ENCODE results near the gene TBXA2R. TPM values are rescaled to one million over a fixed set of nuclear protein-coding genes. Genes with fewer than 3 reads are reported as not detected.

TBXA2R gene
- total and polyA plus RNA-seq, 2 of the 8 experiments (the other 6 are each of a cell fraction or from before 2014, with no cell fraction given): 0.39 to 0.50 TPM

DNA sequence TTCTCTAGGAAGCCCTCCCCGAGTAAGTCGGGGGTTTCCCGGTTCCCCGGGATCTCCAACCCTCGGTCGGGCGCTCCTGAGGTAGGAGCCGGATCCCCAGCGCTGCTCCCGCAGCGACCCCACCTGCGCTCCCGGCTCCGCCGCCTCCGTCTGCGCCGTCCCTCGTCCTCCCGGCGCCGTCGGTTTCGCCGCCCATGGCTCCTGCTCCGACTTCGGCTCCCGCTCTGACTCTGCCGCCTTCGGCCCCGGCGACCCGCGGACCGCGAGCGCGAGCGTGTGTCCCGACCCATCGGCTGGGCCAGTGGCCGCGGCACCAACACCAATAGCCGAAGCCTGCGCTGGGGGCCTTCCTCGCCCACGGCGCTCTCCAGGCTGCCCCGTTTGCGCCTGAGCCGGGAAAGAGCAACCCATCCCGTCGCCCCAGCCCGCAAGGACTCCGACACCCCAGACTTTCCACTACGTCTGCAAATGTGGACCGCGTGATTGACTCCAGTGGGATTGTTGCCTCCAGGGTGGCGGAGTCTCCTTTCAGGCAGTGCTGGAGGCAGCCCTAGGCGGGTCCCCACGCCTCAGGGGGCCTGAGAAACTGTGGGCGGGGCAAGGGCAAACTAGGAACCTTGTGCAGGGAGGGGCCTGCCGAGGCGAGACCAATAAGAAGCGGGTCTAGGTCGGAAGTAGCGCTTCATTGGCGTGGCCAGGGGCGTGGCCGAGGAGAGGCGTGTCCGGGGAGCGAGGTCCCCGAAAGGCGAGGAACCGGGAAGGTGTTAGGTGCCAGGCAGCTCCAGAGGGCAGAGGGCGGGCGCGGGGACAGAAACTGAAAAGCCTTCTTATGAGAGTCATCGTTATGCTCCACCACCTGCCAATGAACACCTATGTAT lies 20.0 kb upstream of the TBXA2R start, which contains the start of gene CACTIN (continued):
- no peak for TF ChIP-seq SP2 (IDR thresholded peaks at IDR 0.05; ENCODE audit: low read length)
- TF ChIP-seq EGR1 (IDR thresholded peaks at IDR 0.05; ENCODE audit: borderline replicate concordance, low read depth, low read length): 0 out of 2 replicates have a peak, but pooled peaks have one; percentile 42
- peak in 1 of 2 experiments; percentile 82; a peak in 2 of 4 replicates for TF ChIP-seq SIN3A (conservative IDR thresholded peaks at IDR 0.05 in 1 of 2, IDR thresholded peaks at IDR 0.05 in 1 of 2; ENCODE audit: low read depth in 1 of 2, low read length in 2 of 2)
- TF ChIP-seq YY1 (IDR thresholded peaks at IDR 0.05; ENCODE audit: low read depth, low read length): 0 out of 2 replicates have a peak, but pooled peaks have one; percentile 14
- 0 out of 3 replicates have a peak, but pooled peaks of 1 of the 2 experiments have one; percentile 19 for TF ChIP-seq EP300 (IDR thresholded peaks at IDR 0.05; ENCODE audit: borderline replicate concordance in 1 of 2, low read depth in 2 of 2, low read length in 2 of 2)
